CD8-positive, alpha-beta memory T cell (primary cell): ENCODE measurements around the gene C13orf46. TPM values are rescaled to one million over a fixed set of nuclear protein-coding genes. Genes with fewer than 3 reads are reported as not detected.

Source experiments
- CTCF ChIA-PET: fragments of 350-600 bp; sonication (Branson Sonifier 250); formaldehyde crosslinking; loops from one replicate; lab custom pipeline; 2021; ENCODE audit warnings: antibody characterized with exemption; lab: Charles Lee
- POLR2A ChIA-PET: fragments of 350-600 bp; sonication (Branson Sonifier 250); formaldehyde crosslinking; loops from one replicate; lab custom pipeline; 2021; ENCODE audit warnings: antibody characterized with exemption; lab: Charles Lee
- DNase-seq, 5 donors: peaks; one replicate each; pipeline versions ENCODE4 v3.0.0 to v3.0.0-alpha.2; 2020 to 2022; ENCODE audit warnings: mixed read lengths in 1 of 5
- H3K27ac ChIP-seq: one replicate; pipeline ENCODE4 v1.7.0; 2013; ENCODE audit warnings: low read depth, mild to moderate bottlenecking, low read length, moderate library complexity
- H3K27me3 ChIP-seq: 2 replicates; pipeline ENCODE4 v1.7.0; 2013; ENCODE audit warnings: low read length, mild to moderate bottlenecking; ENCODE audit not compliant: insufficient read depth, poor library complexity, severe bottlenecking
- H3K36me3 ChIP-seq: 2 replicates; pipeline ENCODE4 v1.7.0; 2013; ENCODE audit warnings: mild to moderate bottlenecking, low read length, moderate library complexity; ENCODE audit not compliant: insufficient read depth
- H3K4me1 ChIP-seq: 2 replicates; pipeline ENCODE4 v1.7.0; 2013; ENCODE audit warnings: mild to moderate bottlenecking, low read length, moderate library complexity; ENCODE audit not compliant: insufficient read depth
- H3K4me3 ChIP-seq: 2 replicates; pipeline ENCODE4 v1.7.0; 2013; ENCODE audit warnings: mild to moderate bottlenecking, low read length
- H3K9me3 ChIP-seq: 2 replicates; pipeline ENCODE4 v1.7.0; 2013; ENCODE audit warnings: mild to moderate bottlenecking, low read length
- H3K27ac Mint-ChIP-seq, 8 donors: one replicate each; pipeline ENCODE4 v1.8.0; 2020 to 2021; ENCODE audit warnings: mixed read lengths in 8 of 8, mild to moderate bottlenecking in 6 of 8, inconsistent platforms in 3 of 8, moderate library complexity in 3 of 8
- H3K27me3 Mint-ChIP-seq, 2 donors: one replicate each; pipeline ENCODE4 v1.8.0; 2020 to 2021; ENCODE audit warnings: mixed read lengths in 2 of 2, mild to moderate bottlenecking in 1 of 2, moderate library complexity in 1 of 2
- H3K36me3 Mint-ChIP-seq, 3 donors: one replicate each; pipeline ENCODE4 v1.8.0; 2020 to 2021; ENCODE audit warnings: mixed read lengths in 3 of 3, inconsistent platforms in 1 of 3, mild to moderate bottlenecking in 1 of 3
- H3K4me1 Mint-ChIP-seq, 3 donors: one replicate each; pipeline ENCODE4 v1.8.0; 2020 to 2021; ENCODE audit warnings: mixed read lengths in 3 of 3, inconsistent platforms in 1 of 3, mild to moderate bottlenecking in 1 of 3
- H3K4me3 Mint-ChIP-seq, 7 donors: one replicate each; pipeline ENCODE4 v1.8.0; 2020 to 2021; ENCODE audit warnings: mixed read lengths in 7 of 7, mild to moderate bottlenecking in 6 of 7, moderate library complexity in 4 of 7, inconsistent platforms in 2 of 7
- H3K9me3 Mint-ChIP-seq, 5 donors: one replicate each; pipeline ENCODE4 v1.8.0; 2020 to 2022; ENCODE audit warnings: mixed read lengths in 5 of 5, mild to moderate bottlenecking in 3 of 5, moderate library complexity in 2 of 5, inconsistent platforms in 1 of 5
- polyA plus RNA-seq: library from polyadenylated mRNA; unstranded; fragments of 300-500 nt; fragmentation: Illumina TruSeq; gene quantifications from one replicate; pipeline ENCODE4 v1.2.3, GENCODE V29; 2021
- total RNA-seq, 2 experiments: library from RNA; stranded (reverse); gene quantifications; one replicate each; pipeline ENCODE4 v1.2.3, GENCODE V29; 2021

The C13orf46 gene
- total and polyA plus RNA-seq, 3 experiments from 2014 or later = 1.2 to 2.2 (median 1.8) TPM

DNA sequence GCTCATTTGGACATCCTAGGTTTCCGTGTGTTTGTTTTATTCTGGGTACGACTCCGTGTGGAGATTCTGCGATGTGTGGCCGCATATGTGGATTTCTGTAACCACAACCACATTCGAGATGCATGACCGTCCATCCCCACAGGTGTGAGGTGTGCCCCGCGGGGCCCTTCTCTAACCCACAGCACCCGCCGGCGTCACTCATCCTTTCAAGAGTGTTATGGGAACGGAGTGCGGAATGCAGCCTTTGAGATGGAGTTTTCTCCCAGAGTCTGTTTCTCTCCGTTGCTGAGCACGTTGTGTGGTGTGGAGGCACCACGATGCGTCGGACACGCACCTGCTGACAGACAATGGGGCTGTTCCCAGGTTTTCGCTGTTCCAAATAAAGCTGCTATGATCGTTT, 40.0 kb downstream of the C13orf46 start:
- Histone ChIP-seq H3K27me3 (peaks cover 3% of the 10 kb centered on the region), H3K27ac (no peak overlapping the region), H3K36me3 (no peaks in the 10 kb centered on the region), H3K4me3 (no peak overlapping the region), H3K9me3 (no peaks in the 10 kb centered on the region), H3K4me1 (peaks cover 18% of the 10 kb centered on the region)
- H3K9me3 Mint-ChIP-seq = peaks cover 0 to 4% (median 0%) of the 10 kb centered on the region in 5 donors
- peaks cover 34 to 39% of the 10 kb centered on the region in 2 donors for H3K27me3 Mint-ChIP-seq
- ChIA-PET POLR2A (no interaction called here), CTCF (no interaction called here)
- no peaks in the 10 kb centered on the region for H3K36me3 Mint-ChIP-seq
- no peak for DNase-seq
- peaks cover 16 to 30% (median 18%) of the 10 kb centered on the region in 3 donors for H3K4me1 Mint-ChIP-seq
- no peak overlapping the region for H3K4me3 Mint-ChIP-seq
- no peak overlapping the region for H3K27ac Mint-ChIP-seq

DNA sequence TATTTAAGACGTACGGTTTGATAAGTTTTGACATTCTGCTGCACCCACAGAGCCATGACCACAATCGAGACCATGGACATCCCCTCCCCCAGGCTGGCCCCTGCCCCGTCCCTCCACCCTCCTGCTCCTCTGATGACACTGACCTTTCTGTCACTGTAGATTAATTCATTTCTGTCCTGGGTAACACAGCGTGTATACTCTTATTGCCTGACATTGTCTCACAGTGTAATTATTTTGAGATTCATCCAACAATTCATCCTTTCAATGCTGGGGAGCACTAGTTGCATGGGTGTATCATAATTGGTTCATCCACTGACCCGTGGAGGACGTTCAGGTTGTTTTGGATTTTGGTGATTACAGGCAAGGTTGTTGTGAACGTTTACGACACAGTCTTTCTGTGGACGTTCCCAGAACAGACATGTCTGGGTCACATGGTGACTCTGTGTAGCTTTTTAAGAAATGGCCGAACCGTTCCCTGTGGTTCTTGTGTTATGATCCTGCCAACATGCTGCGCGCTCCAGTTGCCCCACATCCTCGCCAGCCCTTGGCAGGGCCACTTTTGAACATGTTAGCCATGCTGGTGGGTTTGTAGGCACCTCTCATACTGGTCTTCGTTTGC, 41.9 kb downstream of the C13orf46 start:
- H3K4me1 Mint-ChIP-seq = peaks cover 16 to 30% (median 18%) of the 10 kb centered on the region in 3 donors
- no peak for DNase-seq
- peak overlapping the region in 4 of 7 donors; percentile 17 to 76 (median 58) for H3K4me3 Mint-ChIP-seq
- Histone ChIP-seq H3K9me3 (no peaks in the 10 kb centered on the region), H3K4me1 (peaks cover 18% of the 10 kb centered on the region), H3K27ac (no peak overlapping the region), H3K4me3 (no peak overlapping the region), H3K27me3 (peaks cover 3% of the 10 kb centered on the region), H3K36me3 (no peaks in the 10 kb centered on the region)
- peaks cover 0 to 4% (median 0%) of the 10 kb centered on the region in 5 donors for H3K9me3 Mint-ChIP-seq
- peaks cover 30 to 43% of the 10 kb centered on the region in 2 donors for H3K27me3 Mint-ChIP-seq
- peak overlapping the region in 4 of 8 donors; percentile 17 to 90 (median 54) for H3K27ac Mint-ChIP-seq
- ChIA-PET POLR2A (no interaction called here), CTCF (no interaction called here)
- no peaks in the 10 kb centered on the region for H3K36me3 Mint-ChIP-seq

DNA sequence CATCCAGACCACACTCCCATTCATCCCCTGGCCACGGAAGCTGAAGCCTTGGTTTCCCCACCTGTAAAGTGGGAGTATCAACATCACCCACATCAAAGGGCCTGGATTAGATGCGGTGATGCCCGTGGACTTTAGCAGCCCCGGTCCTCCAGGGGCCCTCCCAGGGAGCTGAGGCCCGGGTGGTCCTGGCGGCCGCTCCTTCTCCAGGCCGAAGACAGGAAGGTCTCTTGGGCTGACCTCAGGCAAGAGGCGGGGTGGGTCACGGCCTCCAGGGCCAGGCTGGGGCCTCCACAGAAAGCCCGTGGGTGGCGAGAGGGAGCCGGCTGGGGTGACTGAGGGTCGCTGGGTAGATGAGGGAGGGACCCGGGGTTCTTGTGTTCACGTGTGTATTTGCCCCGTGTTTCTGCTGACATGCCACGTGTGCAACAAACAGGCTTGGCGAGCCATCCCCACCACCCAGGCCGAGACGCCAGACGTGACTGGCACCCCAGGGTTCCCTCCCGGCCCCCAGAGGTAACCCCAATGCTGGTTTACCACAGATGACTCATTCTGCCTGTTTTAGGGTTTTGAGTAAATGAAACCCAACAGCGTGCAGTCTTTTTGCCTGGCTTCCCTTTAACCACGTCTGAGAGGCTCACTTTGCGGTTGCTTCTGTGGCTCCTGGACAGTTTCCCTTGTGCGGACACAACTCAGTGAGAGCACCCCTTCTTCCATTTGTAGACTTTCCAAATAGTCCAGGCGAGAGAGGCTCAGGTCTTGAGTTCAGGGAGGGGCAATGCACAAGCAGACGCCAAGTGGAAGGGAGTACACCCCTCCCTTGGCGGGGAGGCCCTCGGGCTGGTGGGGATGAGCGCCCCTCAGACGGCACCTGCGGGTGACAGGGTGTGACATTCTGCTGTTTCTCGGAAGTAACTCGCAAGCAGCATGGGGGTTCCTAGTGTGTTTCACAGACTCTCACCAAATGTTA, 42.9 kb downstream of the C13orf46 start:
- POLR2A ChIA-PET = no interaction called here
- Mint-ChIP-seq H3K4me3 (peak overlapping the region; percentile 18 to 76 (median 65)), H3K4me1 (peaks cover 16 to 30% (median 18%) of the 10 kb centered on the region in 3 donors), H3K9me3 (peaks cover 0 to 6% (median 0%) of the 10 kb centered on the region in 5 donors), H3K36me3 (no peaks in the 10 kb centered on the region), H3K27me3 (peaks cover 35 to 53% of the 10 kb centered on the region in 2 donors), H3K27ac (peak overlapping the region in 6 of 8 donors; percentile 26 to 90 (median 76))
- no peak overlapping the region for H3K4me3 ChIP-seq
- peaks cover 18% of the 10 kb centered on the region for H3K4me1 ChIP-seq
- H3K27me3 ChIP-seq = peaks cover 3% of the 10 kb centered on the region
- H3K9me3 ChIP-seq = no peaks in the 10 kb centered on the region
- DNase-seq = peak; percentile 29 to 90 (median 72)
- H3K36me3 ChIP-seq = no peaks in the 10 kb centered on the region
- H3K27ac ChIP-seq = no peak overlapping the region
- CTCF ChIA-PET = no interaction called here

DNA sequence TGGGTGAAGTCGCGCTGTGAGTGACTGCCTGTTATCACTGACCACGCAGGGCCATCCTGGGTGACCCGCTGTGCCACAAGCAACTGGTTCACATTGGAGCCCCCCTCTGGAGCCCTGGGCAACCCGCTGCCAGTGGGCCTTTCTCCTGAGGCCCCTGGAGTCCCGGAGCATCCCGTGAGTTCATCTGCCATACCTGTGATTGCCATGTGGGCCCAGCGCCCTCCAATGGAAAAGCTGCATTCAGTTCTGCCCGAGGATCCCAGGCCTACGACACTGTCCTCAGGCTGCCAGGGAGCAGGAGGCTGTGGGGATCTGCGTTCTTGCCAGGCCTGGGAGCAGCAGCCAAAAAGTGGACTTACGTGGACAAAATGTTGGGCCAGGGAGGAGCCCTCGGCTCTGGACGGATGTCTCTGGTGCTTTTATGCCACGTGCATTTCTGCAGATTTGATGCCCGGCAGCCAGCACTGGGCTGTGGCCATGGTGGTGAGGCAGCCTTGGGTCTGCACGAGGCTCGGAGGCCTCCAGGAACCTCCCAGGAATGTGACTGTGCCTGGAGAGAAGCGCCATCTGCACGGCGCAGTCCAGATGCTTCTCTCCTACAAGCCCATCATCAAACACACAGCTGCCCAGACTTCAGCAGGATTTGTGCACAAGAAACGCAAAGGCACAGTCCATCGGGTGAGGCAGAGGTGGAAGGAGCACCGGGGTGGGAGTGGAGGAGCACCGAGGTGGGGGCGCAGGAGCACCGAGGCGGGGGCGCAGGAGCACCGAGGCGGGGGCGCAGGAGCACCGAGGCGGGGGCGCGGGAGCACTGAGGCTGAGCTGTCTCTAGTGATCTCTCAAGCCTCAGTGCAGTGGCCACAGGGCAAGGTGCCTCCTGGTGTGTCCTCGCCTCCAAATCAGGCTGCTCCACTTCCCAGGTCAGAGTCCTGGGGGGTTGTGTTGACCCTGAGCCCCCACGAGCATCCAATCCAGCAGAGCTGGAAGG, 44.0 kb downstream of the C13orf46 start:
- ChIA-PET POLR2A (no interaction called here), CTCF (no interaction called here)
- no peaks in the 10 kb centered on the region for H3K36me3 Mint-ChIP-seq
- Histone ChIP-seq H3K27me3 (peaks cover 3% of the 10 kb centered on the region), H3K27ac (no peak overlapping the region), H3K36me3 (no peaks in the 10 kb centered on the region), H3K4me3 (no peak overlapping the region), H3K4me1 (peaks cover 18% of the 10 kb centered on the region), H3K9me3 (no peaks in the 10 kb centered on the region)
- H3K27ac Mint-ChIP-seq = peak overlapping the region in 2 of 8 donors; percentile 43 to 73
- no peak for DNase-seq
- peaks cover 38 to 58% of the 10 kb centered on the region in 2 donors for H3K27me3 Mint-ChIP-seq
- peak overlapping the region in 3 of 7 donors; percentile 14 to 47 (median 32) for H3K4me3 Mint-ChIP-seq
- H3K9me3 Mint-ChIP-seq = peaks cover 0 to 6% (median 0%) of the 10 kb centered on the region in 5 donors
- peaks cover 16 to 30% (median 18%) of the 10 kb centered on the region in 3 donors for H3K4me1 Mint-ChIP-seq

DNA sequence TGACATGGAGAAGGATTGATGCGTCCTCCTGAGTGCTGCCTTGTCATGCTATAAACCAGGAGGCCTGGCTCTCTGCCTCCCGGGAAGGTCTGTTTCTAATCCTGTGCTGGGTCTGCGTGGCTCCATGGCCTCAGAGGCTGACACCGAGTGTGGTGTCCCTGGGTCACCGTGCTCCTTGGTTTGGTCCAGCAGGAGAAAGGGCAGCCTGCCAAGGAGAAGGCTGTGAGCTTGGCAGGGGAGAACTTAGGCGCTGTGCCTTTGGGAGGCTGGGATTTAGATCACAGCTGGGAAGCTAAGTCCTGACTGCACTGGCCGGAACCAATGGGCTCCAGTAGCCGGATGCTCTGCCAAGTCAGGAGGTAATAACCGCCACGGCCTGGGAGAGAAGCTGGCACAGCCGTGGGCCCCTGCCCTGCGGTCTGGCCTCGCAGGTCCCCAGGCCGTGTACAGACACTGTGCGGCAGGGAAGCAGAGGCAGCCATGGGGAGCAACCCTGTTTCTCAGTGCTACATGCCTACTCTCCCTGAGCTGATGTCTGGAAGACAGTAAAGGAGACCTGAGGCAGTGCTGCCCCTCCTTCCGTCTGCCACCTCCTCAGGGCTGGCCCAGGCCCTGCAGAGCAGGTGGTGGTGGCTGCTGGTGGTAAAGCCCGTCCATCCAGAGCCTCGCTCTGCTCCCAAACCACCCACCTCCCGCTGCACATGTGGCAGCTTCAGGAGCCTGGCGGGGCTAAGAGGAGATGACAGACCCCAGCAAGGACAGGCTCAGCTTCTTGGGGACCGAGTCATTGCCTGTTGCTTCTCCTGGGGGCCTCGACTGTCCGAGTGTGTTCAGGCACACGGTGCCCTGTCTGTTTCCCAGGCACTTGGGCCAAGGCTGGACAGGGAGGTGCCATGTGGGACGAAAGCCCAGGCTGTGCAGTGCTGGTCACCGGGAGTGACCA, 44.9 kb downstream of the C13orf46 start:
- Histone ChIP-seq H3K36me3 (no peaks in the 10 kb centered on the region), H3K9me3 (no peaks in the 10 kb centered on the region), H3K4me3 (no peak overlapping the region), H3K4me1 (peaks cover 18% of the 10 kb centered on the region), H3K27ac (no peak overlapping the region), H3K27me3 (peaks cover 3% of the 10 kb centered on the region)
- no peaks in the 10 kb centered on the region for H3K36me3 Mint-ChIP-seq
- peaks cover 42 to 63% of the 10 kb centered on the region in 2 donors for H3K27me3 Mint-ChIP-seq
- ChIA-PET CTCF (no interaction called here), POLR2A (no interaction called here)
- peaks cover 16 to 30% (median 18%) of the 10 kb centered on the region in 3 donors for H3K4me1 Mint-ChIP-seq
- peak overlapping the region in 1 of 7 donors; percentile 51 for H3K4me3 Mint-ChIP-seq
- peaks cover 0 to 6% (median 0%) of the 10 kb centered on the region in 5 donors for H3K9me3 Mint-ChIP-seq
- H3K27ac Mint-ChIP-seq = no peak overlapping the region
- DNase-seq = no peak

DNA sequence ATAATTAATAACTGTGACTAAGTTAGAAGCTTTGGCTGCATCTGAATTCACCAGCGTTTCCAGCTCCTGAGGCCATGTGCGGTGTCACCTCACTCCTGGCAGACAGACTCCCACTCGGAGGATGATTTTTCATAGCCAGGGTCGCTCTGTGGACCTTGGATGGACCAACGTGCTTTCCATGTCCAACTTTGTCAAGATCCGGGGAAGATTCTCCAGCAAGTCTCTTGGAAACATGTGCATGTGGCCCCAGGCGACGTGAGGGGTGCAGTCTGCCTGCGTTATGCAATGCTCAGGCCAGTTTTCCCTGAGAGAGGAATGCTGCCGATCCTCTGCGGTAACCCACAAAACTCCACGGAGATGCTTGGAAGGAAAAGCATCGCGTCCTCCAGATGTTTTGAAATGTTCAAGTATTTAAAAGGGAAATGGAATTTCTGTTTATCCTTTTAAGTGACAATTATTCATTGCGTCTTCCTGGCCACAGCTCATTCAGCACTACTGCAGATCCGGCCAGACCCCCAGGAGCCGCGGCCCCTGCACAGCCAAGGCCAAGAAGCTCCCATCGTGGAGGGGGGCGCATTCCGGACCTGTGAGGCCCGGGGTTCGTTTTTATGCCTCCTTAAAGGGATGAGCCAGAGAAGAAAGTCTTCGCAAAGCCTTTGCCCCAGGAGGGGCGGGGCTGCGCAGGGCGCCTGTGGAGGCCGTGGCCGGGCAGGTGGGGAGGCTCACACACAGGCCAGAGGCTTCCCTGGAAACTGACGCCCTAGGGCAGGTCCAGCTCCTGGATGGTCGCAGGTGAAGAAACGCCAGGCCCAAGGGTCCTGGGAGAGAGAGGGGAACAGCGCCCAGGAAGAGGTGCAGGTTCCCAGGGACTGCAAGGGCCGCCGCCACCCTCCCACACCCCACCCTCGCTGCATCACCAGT, 46.0 kb downstream of the C13orf46 start:
- DNase-seq = no peak
- Histone ChIP-seq H3K4me3 (no peak overlapping the region), H3K36me3 (no peaks in the 10 kb centered on the region), H3K27me3 (peaks cover 3% of the 10 kb centered on the region), H3K9me3 (no peaks in the 10 kb centered on the region), H3K4me1 (peaks cover 18% of the 10 kb centered on the region), H3K27ac (no peak overlapping the region)
- H3K9me3 Mint-ChIP-seq = peaks cover 0 to 6% (median 0%) of the 10 kb centered on the region in 5 donors
- no peaks in the 10 kb centered on the region for H3K36me3 Mint-ChIP-seq
- ChIA-PET POLR2A (no interaction called here), CTCF (no interaction called here)
- H3K4me1 Mint-ChIP-seq = peaks cover 16 to 30% (median 18%) of the 10 kb centered on the region in 3 donors
- H3K27ac Mint-ChIP-seq = no peak overlapping the region
- peaks cover 44 to 67% of the 10 kb centered on the region in 2 donors for H3K27me3 Mint-ChIP-seq
- no peak overlapping the region for H3K4me3 Mint-ChIP-seq
